ENCODE measurements around the gene PAX5. TPM values are rescaled to one million over a fixed set of nuclear protein-coding genes. Genes with fewer than 3 reads are reported as not detected.

Gene PAX5
- total and polyA plus RNA-seq, 2 of the 13 experiments (the other 11 are each of a cell fraction or from before 2014, with no cell fraction given) = not detected

DNA sequence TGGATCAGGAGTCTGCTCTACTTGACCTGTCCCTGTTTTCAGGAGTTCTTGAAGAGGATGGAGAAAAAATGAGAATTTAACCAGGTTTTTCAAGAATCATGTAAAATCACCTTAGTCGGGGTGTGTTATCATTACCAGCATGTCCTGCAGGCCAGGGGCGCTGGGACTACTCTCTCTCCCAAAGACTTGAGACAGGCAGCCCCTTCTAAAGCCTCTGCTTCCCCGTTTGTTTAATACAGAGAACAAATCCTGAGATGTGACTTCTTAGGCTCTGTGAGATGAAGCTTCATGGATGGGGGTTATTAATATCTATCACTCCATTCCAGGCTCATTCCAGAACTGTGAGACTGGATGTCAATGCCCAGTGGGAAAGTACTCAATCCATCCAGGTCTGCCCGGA lies 3.0 kb downstream of the PAX5 start:
- TF ChIP-seq SNAI1 (CRISPR knock-in tag; IDR thresholded peaks at IDR 0.05; ENCODE audit: borderline replicate concordance) (no peak), ZNF451 (CRISPR knock-in tag; IDR thresholded peaks at IDR 0.05) (no peak), SP2 (CRISPR knock-in tag; IDR thresholded peaks at IDR 0.05) (no peak), ZBTB26 (CRISPR knock-in tag; IDR thresholded peaks at IDR 0.05; ENCODE audit: borderline replicate concordance) (no peak), ZNF570 (CRISPR knock-in tag; IDR thresholded peaks at IDR 0.05; ENCODE audit: borderline replicate concordance) (no peak), ZSCAN5A (CRISPR knock-in tag; IDR thresholded peaks at IDR 0.05; ENCODE audit: borderline replicate concordance) (no peak), USF2 (IDR thresholded peaks at IDR 0.05; ENCODE audit: low read depth, low read length) (no peak), USF2 (CRISPR knock-in tag; IDR thresholded peaks at IDR 0.05; ENCODE audit: borderline replicate concordance) (no peak), ZNF224 (CRISPR knock-in tag; IDR thresholded peaks at IDR 0.05) (no peak), ZNF598 (CRISPR knock-in tag; IDR thresholded peaks at IDR 0.05; ENCODE audit: borderline replicate concordance) (no peak)
- TF ChIP-seq, protein P1, sequence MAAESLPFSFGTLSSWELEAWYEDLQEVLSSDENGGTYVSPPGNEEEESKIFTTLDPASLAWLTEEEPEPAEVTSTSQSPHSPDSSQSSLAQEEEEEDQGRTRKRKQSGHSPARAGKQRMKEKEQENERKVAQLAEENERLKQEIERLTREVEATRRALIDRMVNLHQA (CRISPR knock-in tag; IDR thresholded peaks at IDR 0.05) = no peak
- no peak for DNase-seq (ENCODE audit: low spot score)
- ChIA-PET CTCF (ENCODE audit: low intra/inter-chr PET ratio, low total read pairs) (no interaction called here), POLR2A (no interaction called here)
- Histone ChIP-seq H3K9ac (ENCODE audit: insufficient read depth, low read depth, low read length) (no peak overlapping the region), H3K4me1 (ENCODE audit: insufficient read depth, low read length) (peaks cover 18% of the 10 kb centered on the region), H3K27me3 (ENCODE audit: control insufficient read depth in 1 of 2, insufficient read depth in 2 of 2, low read length in 2 of 2) (peaks cover 14 to 92% of the 10 kb centered on the region in 2 experiments), H3K79me2 (ENCODE audit: insufficient read depth, low read length) (no peaks in the 10 kb centered on the region), H3K36me3 (replicated peaks in 1 of 2; ENCODE audit: control insufficient read depth in 1 of 2, insufficient read depth in 2 of 2, low read length in 2 of 2) (no peaks in the 10 kb centered on the region), H3K27ac (ENCODE audit: extremely low read length, insufficient read depth, low read length) (no peak overlapping the region), H3K9me3 (ENCODE audit: low read length) (no peaks in the 10 kb centered on the region), H3K4me2 (ENCODE audit: low read depth, low read length) (no peak overlapping the region), H4K20me1 (ENCODE audit: insufficient read depth, low read length) (0 out of 2 replicates have a peak, but pooled peaks cover 2% of the 10 kb centered on the region), H3K4me3 (replicated peaks in 1 of 3; ENCODE audit: insufficient read depth in 1 of 3, low read depth in 2 of 3, low read length in 3 of 3) (no peak overlapping the region), H2AFZ (ENCODE audit: low read length) (no peak overlapping the region)
- WGBS (ENCODE audit: low lambda C conversion rate) = 0% methylated on average over 4 of the region's 4 CpGs
- in situ Hi-C loops (cut with HindIII; ENCODE audit: extremely low pct_ligation_motif_present, low pct_unique_long_range_greater_than_20kb) (no loop called here), intact Hi-C loops (cut with micrococcal nuclease; ENCODE audit: unreplicated experiment) (no loop called here)
- no peak for FAIRE-seq
- no peak for ATAC-seq
- BruUV-seq (replicated peaks) = no TSS peak

Measured in HepG2 (cell line).